DOHH2 (cell line): Measurements from ENCODE around the gene KNDC1.

Experiments used
- EZH2phosphoT487 ChIP-seq: fragments of 200-600 bp; sonication (generic); IDR thresholded peaks from 2 replicates; pipeline ENCODE4 v1.6.1; 2017; ENCODE audit warnings: borderline replicate concordance, mild to moderate bottlenecking, antibody characterized with exemption, low read length, moderate library complexity, mixed read lengths
- TF ChIP-seq, protein P1 (sequence below): fragments of 200-600 bp; sonication (generic); IDR thresholded peaks from one replicate; pipeline ENCODE4 v1.5.1; 2014; ENCODE audit warnings: antibody characterized with exemption, mild to moderate bottlenecking, low read depth, low read length; ENCODE audit not compliant: poor library complexity, severe bottlenecking

GRCh38 chr10:133180965-133181639 is 21.1 kb downstream of the KNDC1 start:
- TF ChIP-seq, protein P1, sequence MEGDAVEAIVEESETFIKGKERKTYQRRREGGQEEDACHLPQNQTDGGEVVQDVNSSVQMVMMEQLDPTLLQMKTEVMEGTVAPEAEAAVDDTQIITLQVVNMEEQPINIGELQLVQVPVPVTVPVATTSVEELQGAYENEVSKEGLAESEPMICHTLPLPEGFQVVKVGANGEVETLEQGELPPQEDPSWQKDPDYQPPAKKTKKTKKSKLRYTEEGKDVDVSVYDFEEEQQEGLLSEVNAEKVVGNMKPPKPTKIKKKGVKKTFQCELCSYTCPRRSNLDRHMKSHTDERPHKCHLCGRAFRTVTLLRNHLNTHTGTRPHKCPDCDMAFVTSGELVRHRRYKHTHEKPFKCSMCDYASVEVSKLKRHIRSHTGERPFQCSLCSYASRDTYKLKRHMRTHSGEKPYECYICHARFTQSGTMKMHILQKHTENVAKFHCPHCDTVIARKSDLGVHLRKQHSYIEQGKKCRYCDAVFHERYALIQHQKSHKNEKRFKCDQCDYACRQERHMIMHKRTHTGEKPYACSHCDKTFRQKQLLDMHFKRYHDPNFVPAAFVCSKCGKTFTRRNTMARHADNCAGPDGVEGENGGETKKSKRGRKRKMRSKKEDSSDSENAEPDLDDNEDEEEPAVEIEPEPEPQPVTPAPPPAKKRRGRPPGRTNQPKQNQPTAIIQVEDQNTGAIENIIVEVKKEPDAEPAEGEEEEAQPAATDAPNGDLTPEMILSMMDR: no peak
- no peak for TF ChIP-seq EZH2phosphoT487
